ENCODE measurements around the gene CMTM1. TPM values are rescaled to one million over a fixed set of nuclear protein-coding genes. Genes with fewer than 3 reads are reported as not detected.

The CMTM1 gene
- total and polyA plus RNA-seq, 2 donors (not counting 3 experiments of a cell fraction or from before 2014, with no cell fraction given), result 3.0 to 12.3 TPM

- dilution Hi-C loops (cut with MboI; ENCODE audit: extremely low pct_ligation_motif_present, low sequenced_read_pairs), result no loop called here
- Histone ChIP-seq H3K9me3 (replicated peaks; ENCODE audit: control insufficient read depth, insufficient read depth, low read length) (no peaks in the 10 kb centered on the region), H3K27me3 (ENCODE audit: control insufficient read depth in 2 of 2, insufficient read depth in 2 of 2, low read length in 2 of 2) (peaks cover 0 to 13% of the 10 kb centered on the region in 2 experiments), H2AFZ (ENCODE audit: low read depth, low read length) (no peak overlapping the region), H3K79me2 (ENCODE audit: control insufficient read depth, insufficient read depth, low read length) (no peaks in the 10 kb centered on the region), H3K36me3 (ENCODE audit: control insufficient read depth in 2 of 2, extremely low read depth in 1 of 2, insufficient read depth in 2 of 2, low read length in 2 of 2) (no peaks in the 10 kb centered on the region), H3K27ac (ENCODE audit: insufficient read depth, low read depth, low read length) (no peak overlapping the region), H3K9me1 (replicated peaks; ENCODE audit: control insufficient read depth, extremely low read depth, insufficient read depth, low read length) (no peaks in the 10 kb centered on the region), H3K4me3 (replicated peaks in 1 of 3; ENCODE audit: insufficient read depth in 1 of 3, low read depth in 1 of 3, low read length in 3 of 3) (no peak overlapping the region), H3K9ac (replicated peaks; ENCODE audit: extremely low read depth, insufficient read depth, low read length) (no peak overlapping the region), H3K4me2 (ENCODE audit: insufficient read depth, low read length) (no peak overlapping the region), H4K20me1 (replicated peaks; ENCODE audit: control insufficient read depth, extremely low read depth, insufficient read depth, low read length) (no peaks in the 10 kb centered on the region), H3K4me1 (ENCODE audit: control insufficient read depth, extremely low read depth, insufficient read depth, low read length) (no peaks in the 10 kb centered on the region)
- FAIRE-seq (no peak), DNase-seq (ENCODE audit: low read depth, low spot score) (no peak)
- CTCF ChIA-PET, result interaction anchor here (0.7 to 4.2 kb wide), 4 partner anchors 8 to 233 kb away, joined by 3 to 26 read pairs (median 4); partner anchors contain the start of gene NAE1
- POLR2A ChIA-PET, result interaction anchor here (0.6 kb wide), 1 partner anchor 274 kb away, joined by 3 read pairs; no protein-coding TSS in a partner anchor
- BruUV-seq (replicated peaks), result no TSS peak
- intact Hi-C loops (cut with micrococcal nuclease), result no loop called here
- no peak for TF ChIP-seq JUN (IDR thresholded peaks at IDR 0.05; ENCODE audit: borderline replicate concordance, insufficient read depth, insufficient read length, low read depth)
- TF ChIP-seq, protein P1, sequence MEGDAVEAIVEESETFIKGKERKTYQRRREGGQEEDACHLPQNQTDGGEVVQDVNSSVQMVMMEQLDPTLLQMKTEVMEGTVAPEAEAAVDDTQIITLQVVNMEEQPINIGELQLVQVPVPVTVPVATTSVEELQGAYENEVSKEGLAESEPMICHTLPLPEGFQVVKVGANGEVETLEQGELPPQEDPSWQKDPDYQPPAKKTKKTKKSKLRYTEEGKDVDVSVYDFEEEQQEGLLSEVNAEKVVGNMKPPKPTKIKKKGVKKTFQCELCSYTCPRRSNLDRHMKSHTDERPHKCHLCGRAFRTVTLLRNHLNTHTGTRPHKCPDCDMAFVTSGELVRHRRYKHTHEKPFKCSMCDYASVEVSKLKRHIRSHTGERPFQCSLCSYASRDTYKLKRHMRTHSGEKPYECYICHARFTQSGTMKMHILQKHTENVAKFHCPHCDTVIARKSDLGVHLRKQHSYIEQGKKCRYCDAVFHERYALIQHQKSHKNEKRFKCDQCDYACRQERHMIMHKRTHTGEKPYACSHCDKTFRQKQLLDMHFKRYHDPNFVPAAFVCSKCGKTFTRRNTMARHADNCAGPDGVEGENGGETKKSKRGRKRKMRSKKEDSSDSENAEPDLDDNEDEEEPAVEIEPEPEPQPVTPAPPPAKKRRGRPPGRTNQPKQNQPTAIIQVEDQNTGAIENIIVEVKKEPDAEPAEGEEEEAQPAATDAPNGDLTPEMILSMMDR (IDR thresholded peaks at IDR 0.05; ENCODE audit: extremely low read depth in 1 of 2, insufficient read depth in 1 of 2, low read depth in 1 of 2, low read length in 2 of 2), result no peak
- TF ChIP-seq GATA2 (IDR thresholded peaks at IDR 0.05; ENCODE audit: insufficient read depth, insufficient read length, low read depth, low read length), result no peak
- TF ChIP-seq MYC (IDR thresholded peaks at IDR 0.05; ENCODE audit: low read depth, low read length), result no peak
- no peak for TF ChIP-seq EZH2 (IDR thresholded peaks at IDR 0.05; ENCODE audit: borderline replicate concordance, low read depth, low read length, severe bottlenecking)
- TF ChIP-seq FOS (IDR thresholded peaks at IDR 0.05; ENCODE audit: borderline replicate concordance, insufficient read depth, low read length), result no peak
Measured at GRCh38 chr16:66596986-66597848, 31.0 kb downstream of the CMTM1 start.

Measured in endothelial cell of umbilical vein (primary cell).